GOT3 (cell line): ENCODE data around the gene FAM156B.
"Not testable (repeated sequence)": the region's sequence is repeated elsewhere in the genome, so short reads cannot be mapped to it uniquely, and the experiment has no call there.

Experiments used
- DNase-seq: peaks from one replicate; lab custom pipeline; 2025; ENCODE audit warnings: mixed read lengths; lab: John Stamatoyannopoulos, UW

Gene FAM156B

GRCh38 chrX:52923781-52924241, 26.7 kb downstream of the FAM156B start:
- no peak for DNase-seq

GRCh38 chrX:52930214-52930613, 33.1 kb downstream of the FAM156B start:
- DNase-seq: not testable (repeated sequence)

DNA sequence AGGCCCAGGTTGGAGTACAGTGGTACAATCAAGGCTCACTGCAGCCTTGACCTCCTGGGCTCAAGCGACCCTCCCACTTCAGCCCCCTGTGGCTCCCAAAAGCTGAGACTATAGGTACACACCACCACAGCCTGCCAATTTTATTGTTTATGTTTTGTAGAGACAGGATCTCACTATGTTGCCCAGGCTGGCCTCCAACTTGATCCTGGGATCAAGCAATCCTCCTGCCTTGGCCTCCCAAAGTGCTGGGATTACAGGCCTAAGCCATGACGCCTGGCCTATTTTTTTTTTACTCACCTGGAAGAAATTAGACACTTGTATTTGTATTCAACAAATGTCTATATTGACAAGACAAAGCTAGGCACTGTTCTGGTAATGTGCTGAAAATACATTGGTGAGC, 36.1 kb downstream of the FAM156B start:
- no peak for DNase-seq

DNA sequence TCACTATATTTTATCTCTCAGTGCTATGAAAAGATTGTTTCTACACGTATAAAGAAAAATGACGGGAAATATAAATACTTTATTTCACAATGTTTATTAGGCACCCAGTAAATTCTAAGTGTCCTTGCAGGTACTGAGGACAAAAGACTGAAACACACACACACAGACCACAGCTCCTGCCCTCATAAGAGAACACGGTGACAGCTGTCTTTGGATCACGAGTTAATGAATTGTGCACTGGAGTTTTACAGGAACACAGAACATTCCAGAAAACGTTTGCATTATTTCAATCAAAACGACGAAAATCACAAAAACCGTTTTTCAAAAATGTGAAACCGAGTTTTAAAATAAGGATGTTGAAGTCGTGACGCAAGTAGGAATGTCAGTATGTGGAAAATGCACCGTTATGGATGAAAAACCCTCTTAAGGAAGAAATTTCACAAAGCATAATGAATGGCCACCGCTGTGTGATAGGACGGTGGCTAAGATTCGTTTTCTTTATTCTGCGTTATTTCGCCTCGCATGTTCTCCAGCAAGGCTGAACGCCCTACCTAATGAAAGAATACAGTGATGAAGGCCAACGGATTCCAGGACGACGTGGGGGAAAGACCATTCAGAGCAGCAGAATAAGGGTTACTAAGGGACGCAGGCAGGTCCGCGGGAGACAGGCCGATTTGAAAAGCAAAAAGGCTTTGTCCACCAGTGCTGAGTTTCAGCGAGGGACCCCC, 37.0 kb downstream of the FAM156B start:
- DNase-seq: no peak

DNA sequence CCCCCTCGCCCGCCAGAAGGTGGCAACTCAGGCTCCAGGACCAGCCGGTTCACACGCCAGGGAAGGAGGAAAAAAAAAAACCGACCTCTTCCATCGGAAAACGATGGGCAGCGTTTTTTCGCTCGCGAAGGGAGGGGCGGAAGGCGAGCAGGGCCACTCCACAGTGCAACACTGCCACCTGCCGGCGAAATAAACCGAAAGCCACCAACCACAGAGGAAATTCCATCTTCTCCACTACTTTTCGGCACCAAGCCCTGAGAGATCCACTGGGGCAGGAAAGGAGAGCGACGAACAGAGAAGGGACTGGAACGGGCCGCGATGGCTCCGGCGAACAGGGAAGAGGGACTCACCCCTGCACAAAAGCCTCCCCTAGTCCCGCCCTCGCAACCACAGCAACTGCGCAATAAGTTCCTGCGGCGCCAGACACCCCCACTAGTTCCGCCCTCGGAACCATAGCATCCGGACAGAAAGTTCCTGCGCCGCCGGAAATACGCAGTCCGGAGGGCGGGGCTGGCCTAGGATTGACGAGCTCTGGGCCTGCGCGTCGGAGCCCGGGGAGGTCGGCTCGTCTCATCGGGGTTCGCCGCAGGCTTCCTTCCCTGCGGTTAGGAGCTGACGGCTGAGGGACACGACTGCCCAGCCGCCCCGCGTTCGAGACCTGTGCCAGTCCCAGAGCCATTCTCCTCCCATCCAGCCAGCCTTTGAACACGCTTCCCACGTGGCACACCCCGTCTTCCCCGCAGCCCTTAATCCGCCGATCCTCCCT, 37.8 kb downstream of the FAM156B start:
- DNase-seq: peak; percentile 80

GRCh38 chrX:52935470-52935784, 38.3 kb downstream of the FAM156B start:
- DNase-seq: not testable (repeated sequence)

DNA sequence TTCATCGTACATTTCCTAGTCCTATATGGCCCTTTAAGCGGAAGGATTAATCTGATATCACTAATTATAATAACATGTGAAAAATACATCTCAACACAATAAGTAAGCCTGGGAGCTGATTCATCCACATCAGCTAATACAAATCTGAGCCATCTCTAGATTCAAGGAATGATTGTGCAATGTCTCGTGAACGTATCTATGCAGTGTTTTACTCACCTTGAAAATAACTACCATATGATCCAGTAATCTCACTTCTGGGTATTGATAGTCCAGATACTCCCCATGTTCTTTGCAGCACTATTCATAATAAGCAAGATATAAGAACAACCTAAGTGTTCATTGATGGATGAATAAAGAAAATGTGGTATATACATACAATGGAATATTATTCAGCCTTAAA, 43.6 kb downstream of the FAM156B start:
- DNase-seq: not testable (repeated sequence)

- DNase-seq: not testable (repeated sequence)
Measured at GRCh38 chrX:52941728-52942127, 44.6 kb downstream of the FAM156B start.

DNA sequence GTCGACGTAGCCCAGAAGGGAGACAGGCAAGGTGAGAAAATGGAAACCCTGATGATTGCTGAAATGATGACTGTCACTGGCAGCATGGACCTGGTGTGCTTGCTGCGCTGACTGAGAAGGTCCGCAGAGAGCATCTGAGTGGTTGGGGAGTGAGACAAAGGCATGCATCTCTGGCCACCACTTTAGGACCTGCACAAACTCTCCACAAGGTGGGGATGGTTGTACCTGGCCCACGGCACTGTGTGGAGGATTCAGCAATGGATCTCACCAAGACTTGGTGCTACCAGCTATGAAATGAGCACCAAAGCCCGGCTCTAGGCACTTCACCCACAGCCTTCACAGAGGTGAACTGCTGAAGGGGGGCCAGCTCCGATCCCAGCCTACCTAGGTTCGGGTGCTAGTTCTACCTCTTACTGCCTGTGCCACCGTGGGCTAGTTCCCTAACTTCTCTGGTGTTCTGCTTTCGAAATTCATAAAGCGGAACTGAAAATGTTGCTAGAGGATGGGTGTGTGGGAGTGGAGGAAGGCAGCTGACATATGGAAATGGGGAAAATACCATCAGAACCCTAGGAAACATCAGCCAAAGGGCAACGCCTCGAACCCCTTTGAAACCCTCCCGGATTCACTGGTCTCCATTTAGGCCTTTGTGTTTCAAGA, 48.8 kb downstream of the FAM156B start:
- not testable (repeated sequence) for DNase-seq

DNA sequence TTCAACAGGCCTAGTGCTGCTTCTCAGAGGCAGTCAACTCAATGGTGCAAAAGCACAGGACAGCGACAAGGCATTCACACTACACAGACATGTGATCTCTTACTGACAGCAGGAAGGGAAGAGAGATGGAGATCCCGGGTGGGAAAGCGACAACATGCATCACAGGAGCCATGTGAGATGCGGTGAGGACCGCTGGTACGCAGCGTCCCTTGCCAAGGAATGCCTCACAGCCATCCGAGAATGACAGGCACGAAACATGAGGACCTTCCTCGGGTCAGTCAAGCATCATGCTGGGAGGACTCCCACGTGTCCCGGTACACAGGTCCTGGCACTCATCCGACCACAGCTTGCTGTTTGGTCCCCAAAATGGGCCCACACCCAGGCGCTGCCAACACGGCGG, 50.4 kb downstream of the FAM156B start:
- not testable (repeated sequence) for DNase-seq

DNA sequence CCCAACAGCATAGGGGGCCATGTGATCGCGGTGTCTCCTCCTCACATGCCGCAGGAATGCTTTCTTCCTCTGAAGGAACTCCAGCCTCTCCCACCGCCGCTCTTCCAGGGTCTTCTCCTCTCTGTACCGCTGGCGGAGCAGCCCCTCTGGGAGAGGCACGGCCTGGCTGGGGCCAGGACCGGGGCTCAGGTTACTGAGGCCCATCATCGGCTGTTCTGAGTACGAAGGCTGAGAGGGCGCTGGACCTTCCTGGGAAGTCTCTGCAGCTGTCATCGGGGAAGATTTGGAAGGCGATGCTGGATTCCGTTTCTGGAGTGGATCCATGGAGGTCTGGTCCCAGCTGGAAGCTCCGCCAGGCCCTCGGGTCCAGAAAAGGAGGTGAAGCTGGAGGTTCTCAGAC, 51.1 kb downstream of the FAM156B start:
- not testable (repeated sequence) for DNase-seq

DNA sequence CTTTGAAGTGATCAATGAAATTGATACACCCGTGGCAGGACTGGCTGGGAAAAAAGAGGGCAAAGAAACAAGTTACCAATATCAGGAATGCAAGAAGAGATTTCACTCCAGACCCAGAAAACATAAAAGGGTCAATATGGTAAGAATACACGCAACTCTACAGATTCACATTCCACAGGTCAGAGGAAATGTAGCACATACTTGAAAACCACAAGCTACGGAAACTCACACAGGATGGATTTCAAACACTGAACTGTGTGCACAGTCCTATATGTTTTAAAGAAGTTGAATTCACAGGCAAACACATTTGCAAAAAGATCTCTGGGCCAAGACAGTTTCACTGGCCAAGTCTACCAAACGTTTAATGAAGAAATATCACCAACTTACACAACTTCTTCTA, 52.2 kb downstream of the FAM156B start:
- DNase-seq: not testable (repeated sequence)

DNA sequence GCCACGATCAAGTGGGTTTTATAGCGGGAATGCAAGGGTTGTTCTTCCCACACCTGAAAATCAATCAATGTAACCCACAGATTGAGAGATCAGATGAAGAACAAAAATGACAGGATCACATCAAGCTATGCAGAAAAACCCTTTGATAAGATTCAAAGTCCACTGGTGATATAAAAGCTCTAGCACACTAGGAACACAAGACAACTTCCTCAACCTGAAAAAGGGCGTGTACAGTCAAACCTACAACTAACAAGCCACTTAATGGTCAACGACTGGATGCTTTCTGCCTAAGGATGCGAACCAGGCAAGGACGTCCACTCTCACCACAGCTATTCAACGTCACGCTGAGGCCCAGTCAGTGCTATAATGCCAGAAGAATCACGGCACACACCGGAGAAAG, 52.8 kb downstream of the FAM156B start:
- not testable (repeated sequence) for DNase-seq
